ENCODE measurements around the gene WRAP73.

The WRAP73 gene

DNA sequence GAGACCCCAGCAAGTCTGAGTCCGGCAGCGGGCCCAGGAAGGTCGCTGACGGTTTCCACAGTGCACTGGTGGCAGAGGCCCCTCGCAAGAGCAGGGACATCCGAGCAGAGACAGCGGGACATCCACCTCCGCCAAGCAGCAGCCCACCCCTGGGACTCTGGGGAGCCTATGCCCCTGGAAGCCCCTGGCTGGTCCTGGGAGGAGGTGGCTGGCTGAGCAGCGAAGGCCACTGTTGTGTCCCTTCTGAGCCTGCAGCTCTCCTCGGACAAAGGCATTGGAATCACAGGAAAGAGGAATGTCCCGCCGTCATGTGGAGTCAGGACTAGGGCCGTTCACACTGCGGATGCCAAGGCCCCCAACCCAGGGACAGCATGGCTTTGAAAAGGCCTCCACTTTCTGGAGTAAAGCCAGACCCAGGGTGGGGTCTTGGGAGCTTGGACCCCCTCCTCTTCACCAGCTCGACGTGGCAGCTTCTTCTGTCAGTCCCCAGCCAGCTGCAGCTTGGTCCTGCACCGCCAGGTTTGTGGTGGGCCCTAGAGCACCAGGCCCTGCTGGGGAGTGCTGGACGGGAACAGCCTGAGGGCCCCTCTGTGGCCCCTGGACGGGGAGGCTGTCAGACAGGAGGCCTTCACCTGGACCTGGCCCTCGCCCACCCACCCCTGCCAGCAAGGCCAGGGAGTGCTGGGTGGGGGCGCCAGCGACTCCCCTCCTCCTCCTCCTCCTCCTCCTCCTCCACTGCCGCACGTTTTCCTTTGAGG is 40.0 kb downstream of the WRAP73 start:
- DNase-seq (ENCODE audit: low read depth): no peak
- H3K4me3 ChIP-seq (ENCODE audit: low read length): peak overlapping the region; percentile 48
- TF ChIP-seq CTCF (conservative IDR thresholded peaks at IDR 0.05; ENCODE audit: low read depth, low read length): no peak

DNA sequence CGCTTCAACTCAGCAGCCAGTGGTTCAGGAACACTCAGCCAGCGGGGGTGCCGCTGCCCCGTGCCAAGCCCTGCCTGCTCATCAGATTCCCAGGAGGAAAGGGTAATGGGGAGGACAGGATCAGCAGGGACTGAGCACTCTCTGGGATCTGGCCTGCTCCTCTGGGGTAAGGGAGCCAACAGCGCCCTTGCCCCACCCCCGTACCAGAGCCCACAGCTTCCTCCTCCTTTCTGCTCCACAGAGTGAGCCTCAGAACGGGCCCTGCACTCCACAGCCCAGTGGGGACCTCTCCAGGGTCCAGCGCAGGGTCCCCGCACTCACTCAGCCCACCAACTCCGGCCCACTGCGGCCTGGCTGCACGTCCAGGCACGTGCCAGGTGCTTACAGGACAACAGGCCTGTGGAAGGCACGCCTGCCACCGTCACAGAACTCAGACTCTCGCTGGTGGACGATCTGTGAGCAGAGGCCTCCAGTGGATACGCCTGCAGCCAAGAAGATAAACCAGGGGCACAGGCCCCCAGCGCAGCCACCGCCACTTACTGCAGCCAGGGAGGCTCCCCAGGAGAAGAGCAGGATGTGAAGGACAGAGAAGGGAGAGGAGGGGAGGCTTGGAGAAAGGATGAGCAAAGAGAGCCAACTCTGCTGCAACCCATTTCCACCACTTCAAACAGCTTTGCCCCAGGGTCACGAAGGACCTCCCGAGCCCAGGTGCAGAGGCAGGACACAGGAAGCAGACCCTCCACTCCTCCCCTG is 40.7 kb downstream of the WRAP73 start:
- no peak for TF ChIP-seq CTCF (conservative IDR thresholded peaks at IDR 0.05; ENCODE audit: low read depth, low read length)
- DNase-seq (ENCODE audit: low read depth): no peak
- H3K4me3 ChIP-seq (ENCODE audit: low read length): no peak overlapping the region

- no peak for DNase-seq (ENCODE audit: low read depth)
- no peak for TF ChIP-seq CTCF (conservative IDR thresholded peaks at IDR 0.05; ENCODE audit: low read depth, low read length)
- H3K4me3 ChIP-seq (ENCODE audit: low read length): no peak overlapping the region
Observed at GRCh38 chr1:3608154-3608553, 41.7 kb downstream of the WRAP73 start.

DNA sequence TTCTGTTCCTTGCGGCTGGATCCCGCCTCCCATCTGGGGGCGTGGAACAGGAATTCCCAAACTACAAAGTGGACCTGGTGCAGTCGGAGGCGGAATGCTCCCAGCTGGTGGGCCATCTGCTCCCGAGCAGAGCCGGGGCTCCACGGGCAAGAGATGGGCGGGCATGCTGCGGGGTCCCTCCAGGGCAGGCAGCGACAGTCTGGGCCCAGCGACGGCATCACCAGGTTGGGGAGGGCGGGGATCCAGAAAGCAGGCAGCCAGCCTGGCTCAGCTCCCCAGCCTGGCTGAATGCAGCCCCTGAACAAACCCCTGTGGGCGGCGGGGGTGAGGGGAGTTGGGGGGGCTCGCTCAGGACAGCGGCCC is 42.2 kb downstream of the WRAP73 start:
- no peak for DNase-seq (ENCODE audit: low read depth)
- no peak for TF ChIP-seq CTCF (conservative IDR thresholded peaks at IDR 0.05; ENCODE audit: low read depth, low read length)

GRCh38 chr1:3606779-3607702 is 42.9 kb downstream of the WRAP73 start:
- no peak for TF ChIP-seq CTCF (conservative IDR thresholded peaks at IDR 0.05; ENCODE audit: low read depth, low read length)
- H3K4me3 ChIP-seq (ENCODE audit: low read length): no peak overlapping the region
- no peak for DNase-seq (ENCODE audit: low read depth)

More for the DNA sequence above, 42.2 kb downstream of the WRAP73 start:
- H3K4me3 ChIP-seq (ENCODE audit: low read length): no peak overlapping the region

DNA sequence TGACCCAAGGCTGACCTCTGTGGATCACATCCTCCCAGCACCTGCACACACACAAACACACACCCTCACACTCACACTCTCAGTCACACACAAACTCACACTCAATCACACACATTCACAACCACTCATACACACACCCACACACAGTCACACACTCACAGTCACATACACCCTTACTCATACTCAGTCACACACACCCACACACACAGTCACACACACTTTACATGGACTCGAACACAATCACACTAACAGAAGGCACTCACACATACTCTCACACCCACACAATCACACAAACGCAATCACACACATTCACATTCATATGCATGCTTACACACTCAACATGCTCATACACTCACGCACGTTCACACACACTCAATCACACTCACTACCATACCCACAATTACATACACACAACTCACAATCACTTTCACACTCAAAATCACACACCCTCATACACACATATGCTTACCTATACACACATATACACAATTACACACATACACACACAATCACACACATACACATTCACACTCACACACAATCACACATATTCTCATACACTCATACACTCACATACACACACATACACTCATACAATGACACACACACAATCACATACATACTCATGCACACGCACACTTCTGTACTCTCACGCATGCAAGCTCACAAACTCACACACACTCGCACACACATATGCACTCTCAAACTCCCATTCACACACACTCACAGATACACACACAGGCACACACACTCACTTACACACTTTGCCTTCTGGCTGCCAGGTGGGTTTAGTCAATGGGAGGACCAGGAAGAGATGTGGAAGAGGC is 44.7 kb downstream of the WRAP73 start:
- no peak for DNase-seq (ENCODE audit: low read depth)
- TF ChIP-seq CTCF (conservative IDR thresholded peaks at IDR 0.05; ENCODE audit: low read depth, low read length): no peak
- H3K4me3 ChIP-seq (ENCODE audit: low read length): no peak overlapping the region

All from retinal pigment epithelial cell (primary cell).